Panc1 (cell line): ENCODE results near the gene ADAMTS2. TPM values are rescaled to one million over a fixed set of nuclear protein-coding genes. Genes with fewer than 3 reads are reported as not detected.

Source experiments
- ATAC-seq: fragments of 200-7000 bp; cut with Tn5 transposase; 2 replicates; pipeline ENCODE4 v1.9.1; 2020; ENCODE audit warnings: mild to moderate bottlenecking, moderate library complexity
- BruUV-seq: library from RNA; stranded (reverse); fragments of 400-500 nt; replicated peaks from 2 replicates; lab custom pipeline; 2021; lab: Mats Ljungman, UMichigan
- CTCF ChIA-PET: fragments of 300-600 bp; sonication (Branson Sonifier 250); formaldehyde crosslinking; loops from one replicate; lab custom pipeline; 2022; ENCODE audit warnings: antibody characterized with exemption; lab: Charles Lee
- POLR2A ChIA-PET: fragments of 300-600 bp; sonication (Branson Sonifier 250); formaldehyde crosslinking; loops from one replicate; lab custom pipeline; 2022; ENCODE audit warnings: antibody characterized with exemption; lab: Charles Lee
- DNase-seq: peaks from one replicate; pipeline ENCODE4 v3.0.0-alpha.2; 2010; ENCODE audit warnings: low read depth, low spot score
- H3K27ac ChIP-seq: 2 replicates; pipeline ENCODE4 v1.5.1; 2011; ENCODE audit warnings: mild to moderate bottlenecking, low read length, inconsistent platforms
- H3K27me3 ChIP-seq: fragments of 200-500 bp; sonication (Bioruptor generic); 2 replicates; pipeline ENCODE4 v1.6.0; 2014; ENCODE audit warnings: low read length, inconsistent platforms; ENCODE audit not compliant: control insufficient read depth, insufficient read depth
- H3K36me3 ChIP-seq: fragments of 200-500 bp; sonication (Bioruptor generic); 2 replicates; pipeline ENCODE4 v1.5.1; 2014; ENCODE audit warnings: inconsistent platforms, mild to moderate bottlenecking, low read length, moderate library complexity; ENCODE audit not compliant: control insufficient read depth, insufficient read depth
- H3K4me1 ChIP-seq: 2 replicates; pipeline ENCODE4 v1.5.1; 2011; ENCODE audit warnings: inconsistent platforms, mild to moderate bottlenecking, low read length, moderate library complexity; ENCODE audit not compliant: control insufficient read depth, insufficient read depth
- H3K4me3 ChIP-seq, 2 experiments: 2 replicates each; pipeline ENCODE4 v1.5.1; 2011 to 2012; ENCODE audit warnings: low read depth in 2 of 2, low read length in 2 of 2, mild to moderate bottlenecking in 2 of 2, inconsistent platforms in 1 of 2, moderate library complexity in 1 of 2
- H3K9me3 ChIP-seq: fragments of 200-500 bp; sonication (Bioruptor generic); 2 replicates; pipeline ENCODE4 v1.5.1; 2014; ENCODE audit warnings: low read depth, mild to moderate bottlenecking, inconsistent platforms, low read length, moderate library complexity; ENCODE audit not compliant: control insufficient read depth, insufficient read depth
- POLR2AphosphoS5 ChIP-seq: IDR thresholded peaks from 2 replicates; pipeline ENCODE4 v1.6.1; 2012; ENCODE audit warnings: mild to moderate bottlenecking, low read depth, low read length, moderate library complexity
- SIN3A ChIP-seq: IDR thresholded peaks from 2 replicates; pipeline ENCODE4 v1.6.1; 2012; ENCODE audit warnings: low read depth, mild to moderate bottlenecking, low read length, moderate library complexity, borderline replicate concordance; ENCODE audit not compliant: insufficient read depth
- TCF7L2 ChIP-seq: IDR thresholded peaks from 2 replicates; pipeline ENCODE4 v1.6.1; 2011; ENCODE audit warnings: mild to moderate bottlenecking, low read depth, low read length, inconsistent platforms
- in situ Hi-C: cut with HindIII; loops from 2 replicates; pipeline ENCODE4 v1.10.0; 2016; ENCODE audit warnings: low sequenced_read_pairs, low pct_unique_long_range_greater_than_20kb
- intact Hi-C: fragments of 100-400 bp; cut with micrococcal nuclease; formaldehyde crosslinking; loops from one replicate; pipeline ENCODE4 v1.10.0; 2022; ENCODE audit not compliant: unreplicated experiment
- total RNA-seq: library from RNA; stranded (reverse); gene quantifications from one replicate; pipeline ENCODE4 v1.2.1, GENCODE V29; 2021; ENCODE audit not compliant: unreplicated experiment
- TF ChIP-seq, protein P1 (sequence below), 2 experiments: IDR thresholded peaks; 2 replicates each; pipeline ENCODE4 v1.6.1; 2011 to 2012; ENCODE audit warnings: low read depth in 2 of 2, control low read depth in 1 of 2, low read length in 1 of 2, mild to moderate bottlenecking in 1 of 2, moderate library complexity in 1 of 2; ENCODE audit not compliant: insufficient read depth in 1 of 2
- TF ChIP-seq, protein P2 (sequence below): fragments of 450-650 bp; IDR thresholded peaks from 2 replicates; pipeline ENCODE4 v1.5.1; 2017; ENCODE audit warnings: mild to moderate bottlenecking

The ADAMTS2 gene
- total RNA-seq, 1 experiment from 2014 or later = 0.13 TPM

DNA sequence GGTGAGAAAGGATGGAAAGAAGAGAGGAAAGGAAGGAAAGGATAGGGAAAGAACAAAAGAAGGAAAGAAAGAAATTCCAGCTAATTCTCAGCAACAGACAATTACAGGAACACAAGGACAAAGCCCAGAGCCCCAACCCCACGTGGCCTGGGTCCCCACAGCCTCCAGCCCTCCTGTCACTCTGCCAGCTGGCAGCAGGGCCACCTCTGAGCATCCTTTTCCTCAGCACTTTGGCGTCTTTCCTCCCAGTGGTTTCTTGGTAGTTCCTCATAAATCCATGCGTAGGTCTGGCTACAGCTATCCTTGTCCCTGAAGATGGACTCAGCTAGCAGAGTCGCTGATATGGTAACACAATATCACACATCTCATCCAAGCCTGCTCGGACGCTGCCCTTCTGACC lies 28.3 kb downstream of the ADAMTS2 start:
- ChIA-PET POLR2A (no interaction called here), CTCF (no interaction called here)
- H3K4me1 ChIP-seq = no peaks in the 10 kb centered on the region
- H3K4me3 ChIP-seq = no peak overlapping the region
- no TSS peak for BruUV-seq
- ATAC-seq (no peak), DNase-seq (no peak)
- no peak for TF ChIP-seq POLR2AphosphoS5
- TF ChIP-seq, protein P1, sequence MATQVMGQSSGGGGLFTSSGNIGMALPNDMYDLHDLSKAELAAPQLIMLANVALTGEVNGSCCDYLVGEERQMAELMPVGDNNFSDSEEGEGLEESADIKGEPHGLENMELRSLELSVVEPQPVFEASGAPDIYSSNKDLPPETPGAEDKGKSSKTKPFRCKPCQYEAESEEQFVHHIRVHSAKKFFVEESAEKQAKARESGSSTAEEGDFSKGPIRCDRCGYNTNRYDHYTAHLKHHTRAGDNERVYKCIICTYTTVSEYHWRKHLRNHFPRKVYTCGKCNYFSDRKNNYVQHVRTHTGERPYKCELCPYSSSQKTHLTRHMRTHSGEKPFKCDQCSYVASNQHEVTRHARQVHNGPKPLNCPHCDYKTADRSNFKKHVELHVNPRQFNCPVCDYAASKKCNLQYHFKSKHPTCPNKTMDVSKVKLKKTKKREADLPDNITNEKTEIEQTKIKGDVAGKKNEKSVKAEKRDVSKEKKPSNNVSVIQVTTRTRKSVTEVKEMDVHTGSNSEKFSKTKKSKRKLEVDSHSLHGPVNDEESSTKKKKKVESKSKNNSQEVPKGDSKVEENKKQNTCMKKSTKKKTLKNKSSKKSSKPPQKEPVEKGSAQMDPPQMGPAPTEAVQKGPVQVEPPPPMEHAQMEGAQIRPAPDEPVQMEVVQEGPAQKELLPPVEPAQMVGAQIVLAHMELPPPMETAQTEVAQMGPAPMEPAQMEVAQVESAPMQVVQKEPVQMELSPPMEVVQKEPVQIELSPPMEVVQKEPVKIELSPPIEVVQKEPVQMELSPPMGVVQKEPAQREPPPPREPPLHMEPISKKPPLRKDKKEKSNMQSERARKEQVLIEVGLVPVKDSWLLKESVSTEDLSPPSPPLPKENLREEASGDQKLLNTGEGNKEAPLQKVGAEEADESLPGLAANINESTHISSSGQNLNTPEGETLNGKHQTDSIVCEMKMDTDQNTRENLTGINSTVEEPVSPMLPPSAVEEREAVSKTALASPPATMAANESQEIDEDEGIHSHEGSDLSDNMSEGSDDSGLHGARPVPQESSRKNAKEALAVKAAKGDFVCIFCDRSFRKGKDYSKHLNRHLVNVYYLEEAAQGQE (IDR thresholded peaks at IDR 0.05; ENCODE audit: insufficient read depth in 1 of 2, low read depth in 2 of 2, low read length in 1 of 2) = no peak
- TF ChIP-seq SIN3A = no peak
- TF ChIP-seq, protein P2, sequence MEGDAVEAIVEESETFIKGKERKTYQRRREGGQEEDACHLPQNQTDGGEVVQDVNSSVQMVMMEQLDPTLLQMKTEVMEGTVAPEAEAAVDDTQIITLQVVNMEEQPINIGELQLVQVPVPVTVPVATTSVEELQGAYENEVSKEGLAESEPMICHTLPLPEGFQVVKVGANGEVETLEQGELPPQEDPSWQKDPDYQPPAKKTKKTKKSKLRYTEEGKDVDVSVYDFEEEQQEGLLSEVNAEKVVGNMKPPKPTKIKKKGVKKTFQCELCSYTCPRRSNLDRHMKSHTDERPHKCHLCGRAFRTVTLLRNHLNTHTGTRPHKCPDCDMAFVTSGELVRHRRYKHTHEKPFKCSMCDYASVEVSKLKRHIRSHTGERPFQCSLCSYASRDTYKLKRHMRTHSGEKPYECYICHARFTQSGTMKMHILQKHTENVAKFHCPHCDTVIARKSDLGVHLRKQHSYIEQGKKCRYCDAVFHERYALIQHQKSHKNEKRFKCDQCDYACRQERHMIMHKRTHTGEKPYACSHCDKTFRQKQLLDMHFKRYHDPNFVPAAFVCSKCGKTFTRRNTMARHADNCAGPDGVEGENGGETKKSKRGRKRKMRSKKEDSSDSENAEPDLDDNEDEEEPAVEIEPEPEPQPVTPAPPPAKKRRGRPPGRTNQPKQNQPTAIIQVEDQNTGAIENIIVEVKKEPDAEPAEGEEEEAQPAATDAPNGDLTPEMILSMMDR = no peak
- no peak for TF ChIP-seq TCF7L2
- intact Hi-C loops = no loop called here
- in situ Hi-C loops = no loop called here
- peaks cover 3% of the 10 kb centered on the region; the same call in 1 of the 2 replicates for H3K27me3 ChIP-seq
- no peak overlapping the region for H3K27ac ChIP-seq
- no peaks in the 10 kb centered on the region for H3K36me3 ChIP-seq
- H3K9me3 ChIP-seq = no peaks in the 10 kb centered on the region

DNA sequence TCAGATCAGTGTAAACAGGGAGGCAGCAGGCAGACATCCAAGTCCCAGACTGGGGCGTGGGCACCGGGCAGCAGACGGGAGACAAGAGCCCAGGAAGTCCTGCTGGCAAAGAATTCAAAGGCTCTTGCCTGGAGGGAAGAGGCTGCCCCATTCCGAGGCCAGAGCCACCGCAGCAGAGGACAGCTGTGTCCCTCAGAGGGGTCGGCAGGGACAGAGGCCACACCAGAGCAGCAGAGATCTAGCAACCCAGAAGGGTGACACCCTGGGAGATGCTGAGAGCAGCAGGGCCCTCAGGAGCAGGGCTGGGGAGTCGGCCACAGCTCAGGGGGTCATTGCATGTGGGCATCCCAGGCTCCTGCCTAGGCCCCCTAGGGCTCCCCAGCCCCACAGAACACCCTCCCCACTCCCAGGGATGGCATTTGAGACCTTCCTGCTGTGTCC lies 29.1 kb downstream of the ADAMTS2 start:
- ATAC-seq = no peak
- Histone ChIP-seq H3K4me1 (no peaks in the 10 kb centered on the region), H3K9me3 (no peaks in the 10 kb centered on the region), H3K27ac (no peak overlapping the region), H3K27me3 (peaks cover 3% of the 10 kb centered on the region; the same call in 1 of the 2 replicates), H3K4me3 (no peak overlapping the region), H3K36me3 (no peaks in the 10 kb centered on the region)
- no TSS peak for BruUV-seq
- DNase-seq = no peak
- CTCF ChIA-PET = no interaction called here
- POLR2A ChIA-PET = no interaction called here
- intact Hi-C loops (no loop called here), in situ Hi-C loops (no loop called here)
- TF ChIP-seq TCF7L2 (no peak), POLR2AphosphoS5 (no peak), SIN3A (no peak)
- TF ChIP-seq, protein P1 (IDR thresholded peaks at IDR 0.05; ENCODE audit: insufficient read depth in 1 of 2, low read depth in 2 of 2, low read length in 1 of 2) = no peak
- TF ChIP-seq, protein P2 = no peak
